K562 (cell line): Measurements from ENCODE around the gene QRICH1. TPM values are rescaled to one million over a fixed set of nuclear protein-coding genes. Genes with fewer than 3 reads are reported as not detected.

ENCODE experiments used
- ATAC-seq: fragments of 200-7000 bp; cut with Tn5 transposase; 3 replicates; pipeline ENCODE4 v1.9.1; 2020; ENCODE audit warnings: moderate library complexity
- BruUV-seq: library from RNA; stranded (reverse); fragments of 400-500 nt; replicated peaks from 2 replicates; lab custom pipeline; 2021; lab: Mats Ljungman, UMichigan
- CTCF ChIA-PET: fragments of 300-600 bp; formaldehyde crosslinking; extraction: SDS; loops from one replicate; lab custom pipeline; 2021; ENCODE audit warnings: low intra/inter-chr PET ratio; lab: Yijun Ruan, JAX
- POLR2A ChIA-PET: fragments of 300-600, 350-650 bp; sonication (Branson Sonifier 250); formaldehyde crosslinking; extraction: SDS; loops from one replicate; lab custom pipeline; 2021; ENCODE audit warnings: antibody characterized with exemption, inconsistent platforms; lab: Yijun Ruan, JAX
- DNase-seq, 4 experiments: peaks; one replicate each; pipeline versions ENCODE4 v3.0.0 to v3.0.0-alpha.2; 2011 to 2018; ENCODE audit warnings: low spot score in 3 of 4, mixed read lengths in 3 of 4; ENCODE audit errors: extremely low read depth in 1 of 4
- FAIRE-seq: peaks from 2 replicates; lab custom pipeline; 2011; peaks lifted over from hg19 to GRCh38; lab: Jason Lieb, UNC
- H2AFZ ChIP-seq: 2 replicates; pipeline ENCODE4 v1.6.0; 2011; ENCODE audit warnings: low read depth, low read length, control low read depth, inconsistent platforms
- H3K27ac ChIP-seq: fragments of 200-600 bp; 3 replicates; pipeline ENCODE4 v1.8.0; 2011; ENCODE audit warnings: low read depth, mild to moderate bottlenecking, control low read depth, inconsistent platforms, low read length, moderate library complexity, mixed read lengths; ENCODE audit errors: extremely low read depth
- H3K27me3 ChIP-seq, 2 experiments: fragments of 300-600 bp in 1 of 2; 2 replicates in 1 of 2; 3 replicates in 1 of 2; pipeline versions ENCODE4 v1.6.0 to v1.8.0; 2011; ENCODE audit warnings: inconsistent platforms in 2 of 2, low read length in 2 of 2, mild to moderate bottlenecking in 1 of 2, mixed read lengths in 1 of 2, moderate library complexity in 1 of 2; ENCODE audit not compliant: control insufficient read depth in 2 of 2, insufficient read depth in 2 of 2
- H3K36me3 ChIP-seq: fragments of 300-600 bp; 3 replicates; pipeline ENCODE4 v1.8.0; 2011; ENCODE audit warnings: mild to moderate bottlenecking, low read length, inconsistent platforms; ENCODE audit not compliant: control insufficient read depth, insufficient read depth
- H3K4me1 ChIP-seq, 2 experiments: fragments of 200-600 bp in 1 of 2; replicated peaks in 1 of 2; 2 replicates in 1 of 2; 3 replicates in 1 of 2; pipeline versions ENCODE4 v1.5.1 to v1.8.0; 2011; ENCODE audit warnings: inconsistent platforms in 2 of 2, low read length in 2 of 2, mild to moderate bottlenecking in 1 of 2, mixed read lengths in 1 of 2, moderate library complexity in 1 of 2; ENCODE audit not compliant: control insufficient read depth in 2 of 2, insufficient read depth in 2 of 2
- H3K4me2 ChIP-seq: 2 replicates; pipeline ENCODE4 v1.6.1; 2011; ENCODE audit warnings: low read length, control low read depth, inconsistent platforms, mixed read lengths; ENCODE audit not compliant: insufficient read depth
- H3K4me3 ChIP-seq: fragments of 200-600 bp; sonication (generic), shearing (Covaris generic); 2 replicates; pipeline ENCODE4 v1.5.1; 2016; ENCODE audit warnings: control low read depth, inconsistent platforms
- H3K79me2 ChIP-seq: fragments of 200-600 bp; 3 replicates; pipeline ENCODE4 v1.8.0; 2011; ENCODE audit warnings: low read length, inconsistent platforms; ENCODE audit not compliant: control insufficient read depth, insufficient read depth
- H3K9ac ChIP-seq, 2 experiments: 2 replicates each; pipeline versions ENCODE4 v1.6.0 to v1.6.1; 2011; ENCODE audit warnings: low read depth in 2 of 2, low read length in 2 of 2, control low read depth in 1 of 2, inconsistent platforms in 1 of 2, mild to moderate bottlenecking in 1 of 2, mixed read lengths in 1 of 2; ENCODE audit not compliant: insufficient read depth in 1 of 2
- H3K9me1 ChIP-seq: one replicate; pipeline ENCODE4 v1.6.0; 2011; ENCODE audit warnings: inconsistent platforms, mild to moderate bottlenecking, low read length, moderate library complexity; ENCODE audit not compliant: control insufficient read depth, insufficient read depth
- H3K9me3 ChIP-seq: replicated peaks from 2 replicates; pipeline ENCODE4 v1.5.1; 2011; ENCODE audit warnings: low read depth, low read length, inconsistent platforms; ENCODE audit not compliant: control insufficient read depth, insufficient read depth
- H4K20me1 ChIP-seq: replicated peaks from 2 replicates; pipeline ENCODE4 v1.6.1; 2011; ENCODE audit warnings: low read length, inconsistent platforms, mixed read lengths; ENCODE audit not compliant: control insufficient read depth, insufficient read depth
- ARHGAP35 ChIP-seq: fragments of 450-650 bp; IDR thresholded peaks from 2 replicates; pipeline ENCODE4 v1.6.1; 2018; ENCODE audit not compliant: partially characterized antibody
- BDP1 ChIP-seq: IDR thresholded peaks from 3 replicates; pipeline ENCODE4 v1.6.1; 2011; ENCODE audit not compliant: insufficient read length, insufficient read depth
- CBX8 ChIP-seq: fragments of 200-600 bp; sonication (generic); IDR thresholded peaks from 2 replicates; pipeline ENCODE4 v1.6.1; 2012; ENCODE audit warnings: borderline replicate concordance, mixed run types, low read depth, mild to moderate bottlenecking, moderate library complexity, mixed read lengths, low read length, control low read depth, inconsistent platforms; ENCODE audit not compliant: poor library complexity, severe bottlenecking; ENCODE audit errors: extremely low read depth
- DMBX1 ChIP-seq: fragments of 250-450 bp; sonication (Bioruptor Pico); IDR thresholded peaks from 2 replicates; pipeline ENCODE4 v1.8.0; 2022; ENCODE audit warnings: inconsistent platforms, mild to moderate bottlenecking, moderate library complexity, borderline replicate concordance
- EGR1 ChIP-seq: fragments of 450-650 bp; conservative IDR thresholded peaks from 2 replicates; pipeline ENCODE4 v1.6.1; 2017; ENCODE audit warnings: mild to moderate bottlenecking
- JUNB ChIP-seq: fragments of 450-650 bp; formaldehyde crosslinking; conservative IDR thresholded peaks from 2 replicates; pipeline ENCODE4 v1.4.0; 2020; ENCODE audit warnings: mild to moderate bottlenecking
- WGBS: fragments of 100-300 bp; shearing (Covaris generic); methylation state at CpG from one replicate; pipeline ENCODE4 v1.1.6; 2016; ENCODE audit warnings: low coverage, mixed read lengths; ENCODE audit not compliant: insufficient coverage; ENCODE audit errors: missing lambda C conversion rate; 5-methylcytosine and 5-hydroxymethylcytosine counted together
- in situ Hi-C: fragments of 300-500 bp; cut with MboI; formaldehyde crosslinking; loops from 4 replicates; pipeline ENCODE4 v1.15.0; 2018; ENCODE audit warnings: inconsistent platforms, mixed read lengths
- intact Hi-C: fragments of 100-400 bp; cut with micrococcal nuclease; formaldehyde crosslinking; loops from 2 replicates; pipeline ENCODE4 v1.14.2; 2022
- polyA plus RNA-seq, 8 experiments: library from polyadenylated mRNA; depleted of rRNA in 4 of 8; stranded (reverse) in 5 of 8; unstranded in 3 of 8; fragments of >200 nt; fragmentation: Nextera tagmentation in 2 of 8; fragmentation: Illumina TruSeq in 1 of 8; extraction: Ambion mirVana in 2 of 8; extraction: Trizol in 1 of 8; gene quantifications; 2 replicates each; pipeline versions ENCODE4 v1.2.1 to v1.2.3, GENCODE V29; 2011 to 2014; ENCODE audit warnings: inconsistent platforms in 1 of 8, missing spikeins in 1 of 8
- total RNA-seq, 7 experiments: library from RNA; depleted of rRNA in 6 of 7; stranded (reverse); fragments of >200 nt in 6 of 7; fragmentation: Illumina TruSeq in 2 of 7; extraction: Trizol in 2 of 7; gene quantifications; 2 replicates each; pipeline versions ENCODE4 v1.2.1 to v1.2.3, GENCODE V29; 2011 to 2021; ENCODE audit warnings: low replicate concordance in 1 of 7
- TF ChIP-seq, protein P1 (sequence below): fragments of 450-650 bp; IDR thresholded peaks from 2 replicates; pipeline ENCODE4 v1.6.1; 2016; ENCODE audit warnings: low read depth
- TF ChIP-seq, protein P2 (sequence below): fragments of 250-450 bp; sonication (Bioruptor Pico); IDR thresholded peaks from 2 replicates; pipeline ENCODE4 v1.4.0; 2020

Gene QRICH1
- total and polyA plus RNA-seq, 9 of the 15 experiments (the other 6 are each of a cell fraction or from before 2014, with no cell fraction given) = 20.1 to 99.2 (median 56.7) TPM

DNA sequence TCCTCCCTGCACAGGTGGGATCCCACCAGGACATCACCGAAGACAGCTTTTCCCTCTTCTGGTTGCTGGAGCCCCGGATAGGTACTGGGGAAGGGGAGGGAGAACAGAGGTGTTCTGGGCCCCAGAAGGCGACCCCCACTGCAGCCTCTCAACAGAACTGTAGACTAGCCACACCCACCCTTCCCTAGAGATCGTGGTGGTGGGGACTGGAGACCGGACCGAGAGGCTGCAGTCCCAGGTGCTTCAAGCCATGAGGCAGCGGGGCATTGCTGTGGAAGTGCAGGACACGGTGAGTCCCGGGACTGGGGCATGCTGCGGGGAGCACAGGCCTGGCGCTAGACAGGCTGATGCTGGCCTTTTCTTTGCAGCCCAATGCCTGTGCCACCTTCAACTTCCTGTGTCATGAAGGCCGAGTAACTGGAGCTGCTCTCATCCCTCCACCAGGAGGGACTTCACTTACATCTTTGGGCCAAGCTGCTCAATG lies 71.1 kb downstream of the QRICH1 start:
- Histone ChIP-seq H3K27me3 (no peaks in the 10 kb centered on the region), H2AFZ (no peak overlapping the region), H3K27ac (peak overlapping the region; percentile 99), H3K4me2 (peak overlapping the region; percentile 91), H3K4me3 (peak overlapping the region; percentile 74), H4K20me1 (peaks cover 13% of the 10 kb centered on the region), H3K9me1 (peaks cover 9% of the 10 kb centered on the region), H3K79me2 (peaks cover 88% of the 10 kb centered on the region), H3K9me3 (no peaks in the 10 kb centered on the region), H3K36me3 (peaks cover 54% of the 10 kb centered on the region), H3K9ac (peak overlapping the region; percentile 92 to 98), H3K4me1 (peaks cover 15 to 62% of the 10 kb centered on the region in 2 experiments; a peak in 4 of 5 replicates)
- FAIRE-seq (no peak), DNase-seq (peak in 1 of 4 experiments; percentile 11), ATAC-seq (no peak)
- 14% methylated on average over 12 of the region's 12 CpGs for WGBS
- BruUV-seq = no TSS peak
- in situ Hi-C loops (no loop called here), intact Hi-C loops (loop anchor here (10.0 kb wide), 1 partner anchor 142 kb away; the partner anchor contains the start of gene CCDC71)
- ChIA-PET CTCF (no interaction called here), POLR2A (interaction anchor here (0.6 to 8.4 kb wide), 9 partner anchors 10 to 577 kb away, joined by 3 to 104 read pairs (median 4); partner anchors contain the start of genes QRICH1 and WDR6)
- TF ChIP-seq, protein P1, sequence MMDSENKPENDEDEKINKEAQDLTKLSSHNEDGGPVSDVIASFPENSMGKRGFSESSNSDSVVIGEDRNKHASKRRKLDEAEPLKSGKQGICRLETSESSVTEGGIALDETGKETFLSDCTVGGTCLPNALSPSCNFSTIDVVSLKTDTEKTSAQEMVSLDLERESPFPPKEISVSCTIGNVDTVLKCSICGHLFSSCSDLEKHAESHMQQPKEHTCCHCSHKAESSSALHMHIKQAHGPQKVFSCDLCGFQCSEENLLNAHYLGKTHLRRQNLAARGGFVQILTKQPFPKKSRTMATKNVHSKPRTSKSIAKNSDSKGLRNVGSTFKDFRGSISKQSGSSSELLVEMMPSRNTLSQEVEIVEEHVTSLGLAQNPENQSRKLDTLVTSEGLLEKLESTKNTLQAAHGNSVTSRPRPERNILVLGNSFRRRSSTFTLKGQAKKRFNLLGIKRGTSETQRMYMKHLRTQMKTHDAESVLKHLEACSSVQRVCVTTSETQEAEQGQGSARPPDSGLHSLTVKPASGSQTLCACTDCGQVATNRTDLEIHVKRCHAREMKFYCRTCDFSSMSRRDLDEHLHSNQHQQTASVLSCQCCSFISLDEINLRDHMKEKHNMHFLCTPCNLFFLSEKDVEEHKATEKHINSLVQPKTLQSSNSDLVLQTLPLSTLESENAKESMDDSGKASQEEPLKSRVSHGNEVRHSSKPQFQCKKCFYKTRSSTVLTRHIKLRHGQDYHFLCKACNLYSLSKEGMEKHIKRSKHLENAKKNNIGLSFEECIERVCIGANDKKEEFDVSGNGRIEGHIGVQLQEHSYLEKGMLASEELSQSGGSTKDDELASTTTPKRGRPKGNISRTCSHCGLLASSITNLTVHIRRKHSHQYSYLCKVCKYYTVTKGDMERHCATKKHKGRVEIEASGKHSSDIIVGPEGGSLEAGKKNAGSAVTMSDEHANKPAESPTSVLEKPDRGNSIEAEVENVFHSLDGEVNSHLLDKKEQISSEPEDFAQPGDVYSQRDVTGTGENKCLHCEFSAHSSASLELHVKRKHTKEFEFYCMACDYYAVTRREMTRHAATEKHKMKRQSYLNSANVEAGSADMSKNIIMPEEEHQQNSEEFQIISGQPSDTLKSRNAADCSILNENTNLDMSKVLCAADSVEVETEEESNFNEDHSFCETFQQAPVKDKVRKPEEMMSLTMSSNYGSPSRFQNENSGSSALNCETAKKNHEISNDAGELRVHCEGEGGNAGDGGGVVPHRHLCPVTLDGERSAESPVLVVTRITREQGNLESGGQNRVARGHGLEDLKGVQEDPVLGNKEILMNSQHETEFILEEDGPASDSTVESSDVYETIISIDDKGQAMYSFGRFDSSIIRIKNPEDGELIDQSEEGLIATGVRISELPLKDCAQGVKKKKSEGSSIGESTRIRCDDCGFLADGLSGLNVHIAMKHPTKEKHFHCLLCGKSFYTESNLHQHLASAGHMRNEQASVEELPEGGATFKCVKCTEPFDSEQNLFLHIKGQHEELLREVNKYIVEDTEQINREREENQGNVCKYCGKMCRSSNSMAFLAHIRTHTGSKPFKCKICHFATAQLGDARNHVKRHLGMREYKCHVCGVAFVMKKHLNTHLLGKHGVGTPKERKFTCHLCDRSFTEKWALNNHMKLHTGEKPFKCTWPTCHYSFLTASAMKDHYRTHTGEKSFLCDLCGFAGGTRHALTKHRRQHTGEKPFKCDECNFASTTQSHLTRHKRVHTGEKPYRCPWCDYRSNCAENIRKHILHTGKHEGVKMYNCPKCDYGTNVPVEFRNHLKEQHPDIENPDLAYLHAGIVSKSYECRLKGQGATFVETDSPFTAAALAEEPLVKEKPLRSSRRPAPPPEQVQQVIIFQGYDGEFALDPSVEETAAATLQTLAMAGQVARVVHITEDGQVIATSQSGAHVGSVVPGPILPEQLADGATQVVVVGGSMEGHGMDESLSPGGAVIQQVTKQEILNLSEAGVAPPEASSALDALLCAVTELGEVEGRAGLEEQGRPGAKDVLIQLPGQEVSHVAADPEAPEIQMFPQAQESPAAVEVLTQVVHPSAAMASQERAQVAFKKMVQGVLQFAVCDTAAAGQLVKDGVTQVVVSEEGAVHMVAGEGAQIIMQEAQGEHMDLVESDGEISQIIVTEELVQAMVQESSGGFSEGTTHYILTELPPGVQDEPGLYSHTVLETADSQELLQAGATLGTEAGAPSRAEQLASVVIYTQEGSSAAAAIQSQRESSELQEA = no peak
- TF ChIP-seq EGR1 (no peak), ARHGAP35 (no peak), CBX8 (no peak), JUNB (CRISPR knock-in tag) (no peak), BDP1 (no peak), DMBX1 (CRISPR knock-in tag) (no peak)
- TF ChIP-seq, protein P2, sequence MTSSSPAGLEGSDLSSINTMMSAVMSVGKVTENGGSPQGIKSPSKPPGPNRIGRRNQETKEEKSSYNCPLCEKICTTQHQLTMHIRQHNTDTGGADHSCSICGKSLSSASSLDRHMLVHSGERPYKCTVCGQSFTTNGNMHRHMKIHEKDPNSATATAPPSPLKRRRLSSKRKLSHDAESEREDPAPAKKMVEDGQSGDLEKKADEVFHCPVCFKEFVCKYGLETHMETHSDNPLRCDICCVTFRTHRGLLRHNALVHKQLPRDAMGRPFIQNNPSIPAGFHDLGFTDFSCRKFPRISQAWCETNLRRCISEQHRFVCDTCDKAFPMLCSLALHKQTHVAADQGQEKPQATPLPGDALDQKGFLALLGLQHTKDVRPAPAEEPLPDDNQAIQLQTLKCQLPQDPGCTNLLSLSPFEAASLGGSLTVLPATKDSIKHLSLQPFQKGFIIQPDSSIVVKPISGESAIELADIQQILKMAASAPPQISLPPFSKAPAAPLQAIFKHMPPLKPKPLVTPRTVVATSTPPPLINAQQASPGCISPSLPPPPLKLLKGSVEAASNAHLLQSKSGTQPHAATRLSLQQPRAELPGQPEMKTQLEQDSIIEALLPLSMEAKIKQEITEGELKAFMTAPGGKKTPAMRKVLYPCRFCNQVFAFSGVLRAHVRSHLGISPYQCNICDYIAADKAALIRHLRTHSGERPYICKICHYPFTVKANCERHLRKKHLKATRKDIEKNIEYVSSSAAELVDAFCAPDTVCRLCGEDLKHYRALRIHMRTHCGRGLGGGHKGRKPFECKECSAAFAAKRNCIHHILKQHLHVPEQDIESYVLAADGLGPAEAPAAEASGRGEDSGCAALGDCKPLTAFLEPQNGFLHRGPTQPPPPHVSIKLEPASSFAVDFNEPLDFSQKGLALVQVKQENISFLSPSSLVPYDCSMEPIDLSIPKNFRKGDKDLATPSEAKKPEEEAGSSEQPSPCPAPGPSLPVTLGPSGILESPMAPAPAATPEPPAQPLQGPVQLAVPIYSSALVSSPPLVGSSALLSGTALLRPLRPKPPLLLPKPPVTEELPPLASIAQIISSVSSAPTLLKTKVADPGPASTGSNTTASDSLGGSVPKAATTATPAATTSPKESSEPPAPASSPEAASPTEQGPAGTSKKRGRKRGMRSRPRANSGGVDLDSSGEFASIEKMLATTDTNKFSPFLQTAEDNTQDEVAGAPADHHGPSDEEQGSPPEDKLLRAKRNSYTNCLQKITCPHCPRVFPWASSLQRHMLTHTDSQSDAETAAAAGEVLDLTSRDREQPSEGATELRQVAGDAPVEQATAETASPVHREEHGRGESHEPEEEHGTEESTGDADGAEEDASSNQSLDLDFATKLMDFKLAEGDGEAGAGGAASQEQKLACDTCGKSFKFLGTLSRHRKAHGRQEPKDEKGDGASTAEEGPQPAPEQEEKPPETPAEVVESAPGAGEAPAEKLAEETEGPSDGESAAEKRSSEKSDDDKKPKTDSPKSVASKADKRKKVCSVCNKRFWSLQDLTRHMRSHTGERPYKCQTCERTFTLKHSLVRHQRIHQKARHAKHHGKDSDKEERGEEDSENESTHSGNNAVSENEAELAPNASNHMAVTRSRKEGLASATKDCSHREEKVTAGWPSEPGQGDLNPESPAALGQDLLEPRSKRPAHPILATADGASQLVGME = no peak
